ENCODE results near the gene SOX6.
A peak's percentile ranks its signal among the peaks of the same experiment; 100 is the strongest.

Gene SOX6

DNA sequence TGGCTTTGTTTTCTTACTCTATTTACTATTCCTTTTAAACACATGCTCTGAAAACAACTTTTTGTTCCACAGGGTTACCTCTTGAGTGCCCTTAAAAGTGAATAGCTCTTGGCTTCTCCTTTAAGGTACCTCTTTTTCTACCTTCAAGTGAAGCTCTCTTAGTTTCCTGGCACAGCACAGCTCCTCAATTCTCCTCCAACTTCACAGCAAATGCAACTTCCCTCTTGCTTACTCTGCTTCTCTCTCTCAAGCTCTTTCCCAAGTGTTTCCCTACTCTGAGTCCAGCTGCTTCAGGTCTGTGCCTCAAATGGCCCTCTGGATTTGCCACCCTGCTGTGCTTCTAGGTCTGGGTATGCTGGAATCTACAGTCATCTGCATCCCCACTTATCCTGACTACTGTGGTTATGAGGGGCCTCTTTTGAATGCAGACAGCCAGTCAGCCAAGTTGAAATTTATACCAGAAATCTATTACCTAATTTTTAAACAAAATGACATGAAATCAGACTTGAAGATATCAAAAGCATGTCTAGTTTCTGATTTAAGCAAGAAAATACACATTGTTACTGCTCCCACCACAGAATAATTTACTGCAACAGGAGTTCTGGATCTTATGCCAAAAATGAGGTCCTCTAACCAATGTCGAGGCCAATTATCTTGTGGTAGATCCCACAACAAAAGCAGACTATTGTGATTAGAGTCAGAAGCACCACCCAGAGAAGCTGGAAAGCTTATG is 371.1 kb downstream of the SOX6 start:
- DNase-seq = no peak

GRCh38 chr11:15981292-15981691 is 375.1 kb downstream of the SOX6 start:
- DNase-seq = no peak

DNA sequence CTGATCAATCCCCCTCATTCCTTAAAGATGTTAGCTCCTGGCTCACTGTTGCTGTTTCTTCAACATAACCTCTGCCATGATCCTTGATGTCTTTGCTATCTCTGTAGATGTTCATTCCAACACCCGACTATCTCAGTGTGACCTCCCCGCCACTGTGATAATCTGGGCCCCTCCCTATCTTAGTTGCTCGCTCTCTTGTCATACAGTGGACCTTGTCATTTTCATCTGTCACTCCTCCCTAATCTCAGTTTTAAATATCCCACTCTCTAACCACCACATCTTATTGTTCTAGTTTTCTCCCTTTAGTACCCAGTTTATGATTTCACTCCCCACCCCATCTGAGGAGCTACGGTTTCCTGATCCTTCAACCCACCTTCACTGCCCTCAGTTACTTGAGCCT is 379.2 kb downstream of the SOX6 start:
- no peak for DNase-seq

GRCh38 chr11:15976433-15977045 is 379.8 kb downstream of the SOX6 start:
- peak; percentile 38 for DNase-seq

DNA sequence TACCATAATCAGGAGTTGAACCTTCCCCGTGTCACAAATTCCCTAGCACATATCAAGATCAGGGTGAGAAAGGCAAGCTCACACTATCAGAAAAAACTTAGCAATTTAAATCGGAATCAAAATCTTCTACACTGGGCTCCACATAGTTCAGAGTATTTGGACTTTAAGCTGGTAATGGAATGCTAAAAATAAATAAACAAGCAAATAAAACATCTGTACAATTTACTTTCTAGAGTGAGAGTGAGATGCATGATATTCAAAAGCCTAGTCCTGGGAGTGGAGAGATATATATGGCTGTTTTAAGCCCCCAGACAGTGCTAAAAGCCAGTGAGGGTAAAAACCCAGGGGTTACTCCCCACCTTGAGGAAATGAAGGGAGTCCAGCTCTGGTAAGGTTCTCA is 380.6 kb downstream of the SOX6 start:
- no peak for DNase-seq

GRCh38 chr11:15972838-15973237 is 383.5 kb downstream of the SOX6 start:
- no peak for DNase-seq

DNA sequence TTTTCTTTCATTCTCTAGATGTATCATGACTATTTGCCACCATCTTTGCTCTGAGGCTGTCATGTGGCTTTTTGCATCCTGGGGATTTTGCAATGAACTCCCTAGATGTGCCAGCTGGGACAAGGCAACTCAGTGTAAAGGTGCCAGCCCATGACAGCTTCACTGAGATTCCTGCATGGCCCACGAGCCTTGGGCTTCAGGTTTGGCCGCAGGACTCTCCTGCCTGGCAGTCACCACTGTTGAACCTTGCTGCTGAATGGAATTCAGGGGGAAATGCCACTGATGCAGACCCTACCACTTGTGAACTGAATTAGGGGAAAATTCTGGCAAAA is 385.2 kb downstream of the SOX6 start:
- DNase-seq = no peak

- no peak for DNase-seq
These were observed 385.7 kb downstream of the SOX6 start for GRCh38 chr11:15970506-15971214.

GRCh38 chr11:15969701-15970329 is 386.5 kb downstream of the SOX6 start:
- DNase-seq = no peak

GRCh38 chr11:15969281-15969680 is 387.1 kb downstream of the SOX6 start:
- DNase-seq = peak; percentile 93

DNA sequence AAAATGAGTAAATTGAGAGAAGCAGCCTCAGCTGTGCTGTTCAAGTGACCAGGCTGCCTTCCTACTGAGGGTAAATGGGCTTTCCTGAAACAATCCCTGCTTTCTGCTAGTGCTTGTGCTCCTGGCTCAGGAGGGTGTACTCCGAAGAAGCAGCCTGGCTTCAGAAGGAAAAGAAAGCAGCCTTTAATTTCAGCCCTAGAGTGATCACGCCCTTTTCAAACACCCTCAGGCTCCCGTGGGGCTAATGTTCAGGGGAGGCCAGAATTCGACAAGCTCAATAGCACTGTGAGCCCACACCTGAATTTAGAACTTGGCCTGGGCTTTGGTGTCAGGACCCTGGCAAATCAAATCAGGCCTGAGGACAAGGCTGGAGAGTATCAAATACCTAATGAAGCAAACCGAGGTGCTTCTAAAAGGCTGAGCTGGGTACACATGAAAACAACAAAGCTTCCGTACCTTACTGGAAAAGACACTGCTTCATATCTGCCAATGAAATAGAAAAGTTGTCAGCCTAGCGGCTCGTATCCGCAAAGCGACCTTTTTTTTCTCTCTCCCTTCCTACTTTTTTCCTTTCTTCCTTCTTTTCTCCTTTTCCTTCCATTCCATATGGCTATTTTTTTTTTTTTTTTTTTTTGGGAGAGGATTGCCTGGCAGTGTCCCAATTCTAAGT is 387.8 kb downstream of the SOX6 start:
- DNase-seq = no peak

GRCh38 chr11:15967966-15968365 is 388.4 kb downstream of the SOX6 start:
- DNase-seq = peak; percentile 22

- peak; percentile 63 for DNase-seq
These were observed 389.2 kb downstream of the SOX6 start for GRCh38 chr11:15967166-15967565.

- no peak for DNase-seq
These were observed 390.6 kb downstream of the SOX6 start for GRCh38 chr11:15965562-15966250.

DNA sequence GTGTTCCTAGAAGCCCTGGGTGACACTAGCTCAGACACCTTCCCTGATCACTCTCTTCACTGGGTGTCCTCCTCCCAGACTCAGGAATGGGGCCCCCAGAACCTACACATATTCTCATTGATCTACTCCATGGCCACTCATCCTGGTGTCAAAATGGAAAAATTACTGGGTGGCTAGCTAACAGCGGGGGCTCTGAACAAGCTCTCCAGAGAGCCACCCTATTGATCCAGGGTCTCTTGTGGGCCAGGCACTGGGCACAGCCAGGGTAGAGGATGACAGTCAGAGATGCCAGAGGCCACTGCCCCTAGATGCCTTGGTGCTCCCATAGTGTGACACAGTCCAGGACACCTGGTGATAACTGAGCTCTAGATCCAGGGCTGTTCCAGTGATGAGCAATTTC is 393.1 kb downstream of the SOX6 start:
- no peak for DNase-seq

DNA sequence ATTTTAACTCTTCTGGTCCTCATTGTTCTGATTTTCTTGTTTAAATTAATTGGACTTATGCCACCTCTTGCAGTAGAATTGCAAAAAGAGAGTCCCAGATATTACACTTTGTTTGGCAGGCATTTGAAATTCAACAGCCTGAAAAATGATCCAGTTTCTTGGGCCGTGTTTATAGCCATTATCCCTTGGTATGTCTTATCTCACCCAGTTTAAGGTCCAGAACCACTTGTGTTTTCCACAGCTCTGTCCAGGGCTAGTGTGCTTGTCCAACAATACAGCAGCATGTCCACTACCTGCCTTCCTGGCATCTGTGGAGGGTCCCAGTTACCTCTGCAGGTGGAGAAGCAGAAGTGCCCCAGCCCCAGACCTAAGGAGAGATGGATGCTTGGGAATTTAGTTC is 397.4 kb downstream of the SOX6 start:
- no peak for DNase-seq

DNA sequence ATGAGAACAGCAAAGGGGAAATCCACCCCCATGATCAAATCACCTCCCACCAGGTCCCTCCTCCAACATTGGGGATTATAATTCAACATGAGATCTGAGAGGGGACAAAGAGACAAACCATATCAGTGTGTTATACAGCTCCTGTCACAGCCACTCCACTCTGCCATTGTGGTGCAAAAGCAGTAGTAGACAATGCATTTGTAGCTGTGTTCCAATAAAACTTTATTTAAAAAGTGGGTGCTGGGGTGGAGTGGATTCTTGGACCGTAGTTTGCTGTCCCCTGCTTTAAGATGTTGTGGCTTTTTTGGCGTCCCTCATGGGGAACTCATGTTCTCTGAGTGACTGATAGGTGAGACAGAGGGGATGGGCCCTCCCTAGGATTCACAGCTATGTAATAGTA is 399.1 kb downstream of the SOX6 start:
- DNase-seq = no peak

DNA sequence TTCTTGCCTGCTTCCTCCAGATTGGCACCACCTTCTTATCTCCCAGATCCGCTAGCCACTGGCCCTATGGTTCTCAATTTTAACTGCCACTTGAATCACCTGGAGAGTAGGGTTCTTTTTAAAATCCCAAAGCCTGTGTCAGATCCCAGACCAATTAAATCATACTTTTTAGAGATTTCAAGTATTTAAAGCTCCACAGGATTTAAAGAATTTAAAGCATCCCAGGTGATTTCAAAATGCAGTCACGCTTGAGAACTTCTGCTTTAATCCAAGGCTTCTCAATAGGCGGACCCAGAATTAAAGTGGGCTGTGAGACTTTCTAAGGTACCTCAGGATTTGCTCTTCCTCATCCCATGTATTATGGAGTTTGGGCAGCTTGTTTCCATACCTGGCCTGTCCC is 400.0 kb downstream of the SOX6 start:
- DNase-seq = no peak

GRCh38 chr11:15955595-15955994 is 400.8 kb downstream of the SOX6 start:
- no peak for DNase-seq

DNA sequence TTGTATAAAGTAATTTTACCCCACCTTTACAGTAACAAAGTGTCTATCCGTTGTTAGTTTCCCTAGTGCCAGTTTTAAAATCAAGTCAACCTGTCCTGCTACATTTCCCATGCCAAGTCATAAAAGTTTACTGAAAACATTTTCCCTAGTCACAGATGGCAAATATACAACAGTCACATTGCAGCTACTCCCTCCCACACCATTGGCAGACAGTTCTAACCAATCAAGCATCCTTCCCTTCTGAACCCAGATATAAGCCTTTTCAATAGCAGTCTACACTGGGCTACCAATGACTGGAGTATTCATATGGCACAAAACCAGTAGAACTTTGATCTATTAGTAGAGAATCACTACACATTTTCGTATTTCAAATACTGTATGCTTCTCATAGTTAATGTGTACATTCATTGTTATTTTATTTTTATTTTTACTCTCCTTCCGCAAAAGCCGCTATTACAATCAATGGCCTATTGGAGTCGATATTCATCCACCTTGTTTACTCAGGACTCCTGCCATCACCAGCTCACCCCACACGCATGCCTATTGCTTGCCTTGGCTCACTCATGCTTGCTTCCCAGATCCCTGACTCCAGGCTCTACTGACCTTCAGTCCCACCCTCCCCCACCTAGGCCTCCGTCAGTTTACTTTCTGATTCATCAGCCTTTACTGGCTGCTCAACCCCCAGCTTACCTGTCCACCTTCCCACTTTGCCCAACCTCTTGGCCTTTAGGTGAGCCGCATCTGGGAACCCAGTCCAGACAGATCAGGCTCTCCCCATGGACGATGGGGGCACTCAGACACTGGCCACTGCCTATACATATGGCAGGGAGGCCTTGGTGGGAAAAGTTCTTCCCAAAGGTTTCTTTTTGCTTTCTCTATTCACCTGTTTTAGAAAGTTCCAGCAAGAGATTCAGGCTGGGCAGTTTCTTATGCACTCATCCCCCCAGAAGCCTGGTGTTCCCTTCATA is 408.4 kb downstream of the SOX6 start:
- no peak for DNase-seq

DNA sequence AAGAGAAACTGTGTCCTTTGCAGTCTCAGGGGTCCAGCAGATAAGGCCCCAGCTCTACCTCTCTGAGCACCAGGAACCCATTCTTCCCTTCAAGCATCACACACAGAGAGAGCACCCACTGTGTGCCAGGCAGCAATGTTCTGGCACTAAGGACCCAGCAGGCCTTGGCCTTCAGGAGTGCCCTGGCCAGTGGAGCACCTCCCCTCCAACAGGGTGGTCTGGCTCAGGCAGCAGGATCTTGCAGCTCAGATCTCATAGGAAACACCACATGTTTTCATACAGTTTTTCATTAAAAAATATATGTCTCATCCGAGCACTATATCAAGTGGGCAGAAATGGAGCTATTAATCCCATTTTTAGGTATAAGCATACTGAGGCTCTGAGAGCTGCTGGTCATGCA is 410.6 kb downstream of the SOX6 start:
- DNase-seq = no peak

Data from hematopoietic multipotent progenitor cell treated with erythropoietin and hydrocortisone succinate and interleukin-3 and kit ligand, for 4 days (in vitro differentiated cells).